ENCODE results near the gene ELMO1. TPM values are rescaled to one million over a fixed set of nuclear protein-coding genes. Genes with fewer than 3 reads are reported as not detected.

ELMO1 gene
- polyA plus RNA-seq, 1 donor from 2014 or later, result 86.5 TPM

- Mint-ChIP-seq H3K4me1 (peaks cover 0 to 2% (median 0%) of the 10 kb centered on the region in 3 donors), H3K9me3 (peaks cover 0 to 3% (median 0%) of the 10 kb centered on the region in 3 donors), H3K4me3 (no peak overlapping the region), H3K27ac (no peak overlapping the region), H3K36me3 (no peaks in the 10 kb centered on the region), H3K27me3 (peaks cover 31% of the 10 kb centered on the region)
Measured at GRCh38 chr7:37481722-37482288, 33.1 kb upstream of the ELMO1 start.

GRCh38 chr7:37481154-37481553, 32.5 kb upstream of the ELMO1 start:
- Mint-ChIP-seq H3K27me3 (peaks cover 29% of the 10 kb centered on the region), H3K27ac (no peak overlapping the region), H3K4me3 (no peak overlapping the region), H3K4me1 (peaks cover 0 to 2% (median 0%) of the 10 kb centered on the region in 3 donors), H3K36me3 (no peaks in the 10 kb centered on the region), H3K9me3 (peaks cover 0 to under 1% (median 0%) of the 10 kb centered on the region in 3 donors)

GRCh38 chr7:37480041-37481031, 31.7 kb upstream of the ELMO1 start:
- H3K36me3 Mint-ChIP-seq, result no peaks in the 10 kb centered on the region
- no peaks in the 10 kb centered on the region for H3K9me3 Mint-ChIP-seq
- no peak overlapping the region for H3K4me3 Mint-ChIP-seq
- no peak overlapping the region for H3K27ac Mint-ChIP-seq
- H3K4me1 Mint-ChIP-seq, result peaks cover 0 to 2% (median 0%) of the 10 kb centered on the region in 3 donors
- H3K27me3 Mint-ChIP-seq, result peaks cover 25% of the 10 kb centered on the region

GRCh38 chr7:37476881-37477450, 28.3 kb upstream of the ELMO1 start:
- Mint-ChIP-seq H3K4me3 (no peak overlapping the region), H3K27me3 (peaks cover 25% of the 10 kb centered on the region), H3K4me1 (peaks cover 0 to 1% (median 0%) of the 10 kb centered on the region in 3 donors), H3K36me3 (no peaks in the 10 kb centered on the region), H3K27ac (no peak overlapping the region), H3K9me3 (no peaks in the 10 kb centered on the region)

GRCh38 chr7:37476428-37476827, 27.8 kb upstream of the ELMO1 start:
- H3K36me3 Mint-ChIP-seq, result no peaks in the 10 kb centered on the region
- H3K4me3 Mint-ChIP-seq, result no peak overlapping the region
- no peaks in the 10 kb centered on the region for H3K9me3 Mint-ChIP-seq
- H3K27ac Mint-ChIP-seq, result no peak overlapping the region
- peaks cover 23% of the 10 kb centered on the region for H3K27me3 Mint-ChIP-seq
- no peaks in the 10 kb centered on the region for H3K4me1 Mint-ChIP-seq

- no peak overlapping the region for H3K4me3 Mint-ChIP-seq
- no peaks in the 10 kb centered on the region for H3K36me3 Mint-ChIP-seq
- H3K4me1 Mint-ChIP-seq, result no peaks in the 10 kb centered on the region
- no peaks in the 10 kb centered on the region for H3K9me3 Mint-ChIP-seq
- no peak overlapping the region for H3K27ac Mint-ChIP-seq
- peaks cover 21% of the 10 kb centered on the region for H3K27me3 Mint-ChIP-seq
Measured at GRCh38 chr7:37475646-37476045, 27.0 kb upstream of the ELMO1 start.

- Mint-ChIP-seq H3K9me3 (peaks cover 0 to 3% (median 3%) of the 10 kb centered on the region in 3 donors), H3K36me3 (no peaks in the 10 kb centered on the region), H3K4me3 (no peak overlapping the region), H3K4me1 (peaks cover 0 to 4% (median 3%) of the 10 kb centered on the region in 3 donors), H3K27me3 (peaks cover 8% of the 10 kb centered on the region), H3K27ac (no peak overlapping the region)
Measured at GRCh38 chr7:37471619-37472018, 23.0 kb upstream of the ELMO1 start.

- no peak overlapping the region for H3K27ac Mint-ChIP-seq
- H3K9me3 Mint-ChIP-seq, result peaks cover 0 to 3% (median 3%) of the 10 kb centered on the region in 3 donors
- peaks cover 4% of the 10 kb centered on the region for H3K27me3 Mint-ChIP-seq
- no peak overlapping the region for H3K4me3 Mint-ChIP-seq
- no peaks in the 10 kb centered on the region for H3K36me3 Mint-ChIP-seq
- H3K4me1 Mint-ChIP-seq, result peaks cover 0 to 4% (median 3%) of the 10 kb centered on the region in 3 donors
Measured at GRCh38 chr7:37467002-37467401, 18.3 kb upstream of the ELMO1 start.

GRCh38 chr7:37462138-37462537, 13.5 kb upstream of the ELMO1 start:
- Mint-ChIP-seq H3K4me1 (peaks cover 0 to 2% (median 0%) of the 10 kb centered on the region in 3 donors), H3K9me3 (no peaks in the 10 kb centered on the region), H3K4me3 (no peak overlapping the region), H3K27ac (no peak overlapping the region), H3K36me3 (peaks cover 1% of the 10 kb centered on the region), H3K27me3 (peaks cover 3% of the 10 kb centered on the region)

- Mint-ChIP-seq H3K36me3 (no peaks in the 10 kb centered on the region), H3K4me1 (peaks cover 0 to 3% (median 2%) of the 10 kb centered on the region in 3 donors), H3K27ac (no peak overlapping the region), H3K27me3 (no peaks in the 10 kb centered on the region), H3K4me3 (no peak overlapping the region), H3K9me3 (no peaks in the 10 kb centered on the region)
Measured at GRCh38 chr7:37455081-37455480, 6.4 kb upstream of the ELMO1 start.

GRCh38 chr7:37452346-37452745, 3.7 kb upstream of the ELMO1 start:
- no peak overlapping the region for H3K4me3 Mint-ChIP-seq
- H3K27ac Mint-ChIP-seq, result no peak overlapping the region
- peaks cover 1% of the 10 kb centered on the region for H3K36me3 Mint-ChIP-seq
- peaks cover 9 to 16% (median 13%) of the 10 kb centered on the region in 3 donors for H3K4me1 Mint-ChIP-seq
- H3K27me3 Mint-ChIP-seq, result peaks cover 1% of the 10 kb centered on the region
- H3K9me3 Mint-ChIP-seq, result peaks cover 0 to 4% (median 0%) of the 10 kb centered on the region in 3 donors

GRCh38 chr7:37450035-37450434, 1.4 kb upstream of the ELMO1 start:
- Mint-ChIP-seq H3K27ac (peak overlapping the region in 2 of 3 donors; percentile 95 to 100), H3K4me1 (peaks cover 20 to 25% (median 23%) of the 10 kb centered on the region in 3 donors), H3K27me3 (peaks cover 1% of the 10 kb centered on the region), H3K9me3 (peaks cover 0 to 4% (median 0%) of the 10 kb centered on the region in 3 donors), H3K4me3 (peak overlapping the region; percentile 90 to 100 (median 95)), H3K36me3 (peaks cover 3% of the 10 kb centered on the region)

GRCh38 chr7:37449621-37450020, 957 bp upstream of the ELMO1 start:
- H3K4me1 Mint-ChIP-seq, result peaks cover 20 to 28% (median 25%) of the 10 kb centered on the region in 3 donors

GRCh38 chr7:37448011-37448635, 541 bp downstream of the ELMO1 start:
- peak overlapping the region; percentile 98 to 100 (median 99) for H3K27ac Mint-ChIP-seq
- peaks cover 7% of the 10 kb centered on the region for H3K36me3 Mint-ChIP-seq
- H3K4me3 Mint-ChIP-seq, result peak overlapping the region; percentile 90 to 100 (median 98)
- peaks cover 1% of the 10 kb centered on the region for H3K27me3 Mint-ChIP-seq
- peaks cover 28 to 30% (median 29%) of the 10 kb centered on the region in 3 donors for H3K4me1 Mint-ChIP-seq
- peaks cover 0 to 4% (median 0%) of the 10 kb centered on the region in 3 donors for H3K9me3 Mint-ChIP-seq

More at GRCh38 chr7:37449621-37450020, 957 bp upstream of the ELMO1 start:
- H3K36me3 Mint-ChIP-seq, result peaks cover 7% of the 10 kb centered on the region
- H3K9me3 Mint-ChIP-seq, result peaks cover 0 to 4% (median 0%) of the 10 kb centered on the region in 3 donors
- H3K27me3 Mint-ChIP-seq, result peaks cover 1% of the 10 kb centered on the region
- H3K4me3 Mint-ChIP-seq, result peak overlapping the region; percentile 90 to 100 (median 95)
- H3K27ac Mint-ChIP-seq, result peak overlapping the region; percentile 95 to 100 (median 98)

Measured in IgD-negative memory B cell (primary cell).